ENCODE measurements around the gene HMGCS2. TPM values are rescaled to one million over a fixed set of nuclear protein-coding genes. Genes with fewer than 3 reads are reported as not detected.

The HMGCS2 gene
- total and polyA plus RNA-seq, 2 donors from 2014 or later: 3.9 to 163 TPM

GRCh38 chr1:119772298-119772697 lies 3.6 kb upstream of the HMGCS2 start:
- DNase-seq (no peak), FAIRE-seq (no peak)
- H3K27ac ChIP-seq (ENCODE audit: low read depth in 2 of 2, low read length in 2 of 2): no peak overlapping the region
- H3K4me3 ChIP-seq (ENCODE audit: low read length in 3 of 3): no peak overlapping the region
- H3K27me3 ChIP-seq (ENCODE audit: control insufficient read depth, insufficient read depth, low read length): no peaks in the 10 kb centered on the region
- H3K9me3 ChIP-seq (ENCODE audit: control insufficient read depth in 2 of 3, insufficient read depth in 1 of 3, low read length in 3 of 3): no peaks in the 10 kb centered on the region
- no peaks in the 10 kb centered on the region for H3K36me3 ChIP-seq (ENCODE audit: control insufficient read depth in 2 of 3, insufficient read depth in 3 of 3, low read length in 3 of 3)
- no peak overlapping the region for H3K9ac ChIP-seq (ENCODE audit: low read length in 3 of 3)
- intact Hi-C loops (cut with DNase I): no loop called here
- TF ChIP-seq CTCF (IDR thresholded peaks at IDR 0.05; ENCODE audit: borderline replicate concordance, extremely low read depth, insufficient read depth): no peak
- peaks cover 7 to 22% (median 17%) of the 10 kb centered on the region in 3 donors for H3K4me1 ChIP-seq (ENCODE audit: control insufficient read depth in 2 of 3, insufficient read depth in 2 of 3, low read depth in 1 of 3, low read length in 3 of 3)

GRCh38 chr1:119771770-119772169 lies 3.1 kb upstream of the HMGCS2 start:
- peak overlapping the region in 1 of 2 donors; percentile 28 for H3K27ac ChIP-seq (ENCODE audit: low read depth in 2 of 2, low read length in 2 of 2)
- no peak for FAIRE-seq
- peaks cover 7 to 27% (median 20%) of the 10 kb centered on the region in 3 donors for H3K4me1 ChIP-seq (ENCODE audit: control insufficient read depth in 2 of 3, insufficient read depth in 2 of 3, low read depth in 1 of 3, low read length in 3 of 3)

GRCh38 chr1:119771016-119771415 lies 2.3 kb upstream of the HMGCS2 start:
- Histone ChIP-seq H3K27me3 (ENCODE audit: control insufficient read depth, insufficient read depth, low read length) (no peaks in the 10 kb centered on the region), H3K9ac (ENCODE audit: low read length in 3 of 3) (no peak overlapping the region), H3K36me3 (ENCODE audit: control insufficient read depth in 2 of 3, insufficient read depth in 3 of 3, low read length in 3 of 3) (no peaks in the 10 kb centered on the region), H3K4me3 (ENCODE audit: low read length in 3 of 3) (no peak overlapping the region), H3K4me1 (ENCODE audit: control insufficient read depth in 2 of 3, insufficient read depth in 2 of 3, low read depth in 1 of 3, low read length in 3 of 3) (peaks cover 7 to 32% (median 20%) of the 10 kb centered on the region in 3 donors), H3K27ac (ENCODE audit: low read depth in 2 of 2, low read length in 2 of 2) (no peak overlapping the region), H3K9me3 (ENCODE audit: control insufficient read depth in 2 of 3, insufficient read depth in 1 of 3, low read length in 3 of 3) (no peaks in the 10 kb centered on the region)
- FAIRE-seq (no peak), DNase-seq (peak in 2 of 5 donors; percentile 44 to 62)
- no peak for TF ChIP-seq CTCF (IDR thresholded peaks at IDR 0.05; ENCODE audit: borderline replicate concordance, extremely low read depth, insufficient read depth)
- intact Hi-C loops (cut with DNase I): no loop called here

More at GRCh38 chr1:119771770-119772169, 3.1 kb upstream of the HMGCS2 start:
- Histone ChIP-seq H3K9ac (ENCODE audit: low read length in 3 of 3) (no peak overlapping the region), H3K9me3 (ENCODE audit: control insufficient read depth in 2 of 3, insufficient read depth in 1 of 3, low read length in 3 of 3) (no peaks in the 10 kb centered on the region), H3K4me3 (ENCODE audit: low read length in 3 of 3) (no peak overlapping the region), H3K27me3 (ENCODE audit: control insufficient read depth, insufficient read depth, low read length) (no peaks in the 10 kb centered on the region), H3K36me3 (ENCODE audit: control insufficient read depth in 2 of 3, insufficient read depth in 3 of 3, low read length in 3 of 3) (no peaks in the 10 kb centered on the region)
- no peak for TF ChIP-seq CTCF (IDR thresholded peaks at IDR 0.05; ENCODE audit: borderline replicate concordance, extremely low read depth, insufficient read depth)
- no peak for DNase-seq
- intact Hi-C loops (cut with DNase I): no loop called here

GRCh38 chr1:119767486-119767885 lies 1.2 kb downstream of the HMGCS2 start:
- DNase-seq: no peak
- peak overlapping the region in 1 of 2 donors; percentile 23 for H3K27ac ChIP-seq (ENCODE audit: low read depth in 2 of 2, low read length in 2 of 2)
- FAIRE-seq: no peak
- H3K36me3 ChIP-seq (ENCODE audit: control insufficient read depth in 2 of 3, insufficient read depth in 3 of 3, low read length in 3 of 3): no peaks in the 10 kb centered on the region
- no peaks in the 10 kb centered on the region for H3K27me3 ChIP-seq (ENCODE audit: control insufficient read depth, insufficient read depth, low read length)
- no peaks in the 10 kb centered on the region for H3K9me3 ChIP-seq (ENCODE audit: control insufficient read depth in 2 of 3, insufficient read depth in 1 of 3, low read length in 3 of 3)
- H3K4me1 ChIP-seq (ENCODE audit: control insufficient read depth in 2 of 3, insufficient read depth in 2 of 3, low read depth in 1 of 3, low read length in 3 of 3): peaks cover 0 to 14% (median 10%) of the 10 kb centered on the region in 3 donors
- intact Hi-C loops (cut with DNase I): no loop called here
- H3K9ac ChIP-seq (ENCODE audit: low read length in 3 of 3): no peak overlapping the region
- TF ChIP-seq CTCF (IDR thresholded peaks at IDR 0.05; ENCODE audit: borderline replicate concordance, extremely low read depth, insufficient read depth): no peak
- H3K4me3 ChIP-seq (ENCODE audit: low read length in 3 of 3): peak overlapping the region in 2 of 3 donors; percentile 11 to 33
